GM04503 (cell line): ENCODE measurements around the gene IL17RD.
"Not testable (repeated sequence)": the region's sequence is repeated elsewhere in the genome, so short reads cannot be mapped to it uniquely, and the experiment has no call there.

ENCODE experiments used
- DNase-seq: peaks from one replicate; pipeline ENCODE4 v3.0.0-alpha.2; 2012; ENCODE audit warnings: low read depth

Gene IL17RD

GRCh38 chr3:57093489-57093888 lies 71.7 kb downstream of the IL17RD start:
- no peak for DNase-seq

GRCh38 chr3:57091521-57092273 lies 73.5 kb downstream of the IL17RD start:
- DNase-seq, result no peak

- DNase-seq, result no peak
Observed at GRCh38 chr3:57089043-57089442, 76.1 kb downstream of the IL17RD start.

- no peak for DNase-seq
Observed at GRCh38 chr3:57088503-57088902, 76.7 kb downstream of the IL17RD start.

DNA sequence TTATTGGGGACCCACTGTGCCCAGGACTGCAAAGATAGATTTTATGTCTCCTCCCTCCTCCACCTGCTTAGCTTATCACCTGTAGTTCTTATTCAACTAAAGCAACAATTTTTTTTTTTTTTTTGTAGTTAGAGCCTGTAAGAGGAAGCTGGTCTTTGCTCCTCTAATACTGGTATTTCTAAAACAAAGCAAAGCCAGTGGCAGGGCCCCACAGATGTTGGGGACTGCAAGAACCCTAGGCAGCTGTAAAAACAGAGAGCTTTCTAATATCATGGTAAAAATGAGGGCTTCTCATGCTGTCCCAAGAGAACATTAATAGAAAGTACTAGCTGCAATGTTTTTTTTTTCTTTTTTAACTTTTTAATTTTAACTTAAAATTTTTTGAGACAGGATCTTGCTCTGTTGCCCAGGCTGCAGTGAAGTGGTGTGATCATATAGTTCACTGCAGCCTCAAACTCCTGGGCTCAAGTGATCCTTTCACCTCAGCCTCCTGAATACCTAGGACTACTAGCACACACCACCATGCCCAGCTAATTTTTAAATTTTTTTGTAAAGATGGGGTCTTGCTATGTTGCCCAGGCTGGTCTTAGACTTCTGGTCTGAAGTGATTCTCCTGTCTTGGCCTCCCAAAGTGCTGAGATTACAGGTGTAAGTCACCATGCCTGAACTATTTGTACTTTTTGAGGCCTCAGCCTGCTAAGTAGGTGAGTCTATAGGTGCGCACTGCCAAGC lies 77.6 kb downstream of the IL17RD start:
- no peak for DNase-seq

DNA sequence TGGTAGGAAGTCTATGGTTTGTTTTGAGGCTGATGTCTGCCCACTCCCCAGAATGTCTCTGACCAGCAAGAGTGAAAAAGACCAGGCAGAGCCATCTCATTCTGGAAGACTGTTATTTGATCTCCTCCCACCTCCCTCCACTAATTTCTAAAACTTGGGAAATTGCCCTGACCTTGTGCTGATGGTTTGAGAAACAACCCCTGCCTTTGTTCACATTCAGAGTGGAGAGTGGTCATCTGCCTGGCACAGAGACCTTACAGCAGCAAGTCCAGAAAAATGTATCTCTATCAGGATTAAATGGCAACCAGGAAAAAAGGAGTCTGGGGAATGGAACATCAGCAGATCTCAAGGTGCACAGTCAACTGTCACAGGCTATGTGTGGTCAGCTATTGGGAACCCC lies 79.0 kb downstream of the IL17RD start:
- no peak for DNase-seq

DNA sequence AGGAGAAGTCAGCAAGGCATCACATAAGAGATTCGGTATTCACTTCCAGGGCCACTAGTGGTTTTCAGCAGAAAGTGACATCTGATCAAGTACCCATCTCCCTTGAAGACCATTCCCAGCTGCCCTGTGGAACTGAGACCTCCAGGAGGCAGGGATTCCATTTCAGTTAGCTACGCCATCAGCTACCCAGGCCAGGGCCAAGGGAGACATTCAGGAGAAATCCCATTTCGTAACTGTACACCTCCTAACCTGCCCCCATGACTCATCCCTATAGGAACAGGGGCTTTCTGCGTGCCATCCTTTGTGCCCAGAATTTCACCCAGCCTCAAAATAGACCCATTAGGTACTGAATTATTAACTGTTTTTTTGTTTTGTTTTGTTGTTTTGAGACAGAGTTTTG lies 79.9 kb downstream of the IL17RD start:
- no peak for DNase-seq

- DNase-seq, result not testable (repeated sequence)
Observed at GRCh38 chr3:57083266-57083995, 81.7 kb downstream of the IL17RD start.

- DNase-seq, result no peak
Observed at GRCh38 chr3:57082481-57082880, 82.7 kb downstream of the IL17RD start.

DNA sequence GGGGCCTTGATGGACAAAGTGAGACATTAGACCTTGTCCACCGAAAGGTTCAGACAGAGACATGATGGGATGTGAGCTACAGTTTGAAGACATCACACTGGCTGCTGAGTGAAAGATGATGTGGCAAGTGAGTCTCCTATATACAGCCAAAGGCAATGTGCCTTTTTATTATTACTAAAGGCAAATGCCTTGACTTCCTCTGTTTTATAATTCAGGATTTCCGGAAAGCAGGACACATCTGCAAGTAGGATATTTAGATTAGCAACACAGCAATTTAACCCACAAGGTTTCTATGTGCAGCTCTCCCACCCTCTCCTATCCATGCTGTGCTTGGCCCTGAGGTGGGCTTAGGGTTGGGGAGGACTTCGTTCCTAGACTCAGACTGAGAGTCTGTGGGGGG lies 84.0 kb downstream of the IL17RD start:
- DNase-seq, result no peak

DNA sequence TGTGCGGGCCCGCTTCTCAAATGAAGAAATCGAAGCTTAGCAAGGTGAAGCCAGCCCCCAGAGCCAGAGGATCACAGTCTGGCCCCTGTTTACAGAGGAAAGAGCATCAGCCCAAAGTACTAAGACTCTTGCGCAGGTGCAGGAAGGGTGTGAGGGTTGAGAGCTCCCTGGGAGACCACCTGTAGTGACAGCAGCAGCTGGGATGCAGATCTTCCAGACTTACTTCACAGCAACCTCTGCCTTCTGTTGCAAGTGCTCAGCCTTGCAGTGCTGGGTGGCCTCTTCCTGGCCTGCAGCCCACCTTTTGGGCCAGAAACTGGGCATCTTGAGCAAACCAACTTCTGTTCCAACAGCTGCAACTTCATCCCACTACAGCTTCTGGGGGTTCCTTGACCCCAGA lies 85.0 kb downstream of the IL17RD start:
- DNase-seq, result no peak

GRCh38 chr3:57079474-57079831 lies 85.7 kb downstream of the IL17RD start:
- no peak for DNase-seq

- no peak for DNase-seq
Observed at GRCh38 chr3:57078635-57079473, 86.3 kb downstream of the IL17RD start.

DNA sequence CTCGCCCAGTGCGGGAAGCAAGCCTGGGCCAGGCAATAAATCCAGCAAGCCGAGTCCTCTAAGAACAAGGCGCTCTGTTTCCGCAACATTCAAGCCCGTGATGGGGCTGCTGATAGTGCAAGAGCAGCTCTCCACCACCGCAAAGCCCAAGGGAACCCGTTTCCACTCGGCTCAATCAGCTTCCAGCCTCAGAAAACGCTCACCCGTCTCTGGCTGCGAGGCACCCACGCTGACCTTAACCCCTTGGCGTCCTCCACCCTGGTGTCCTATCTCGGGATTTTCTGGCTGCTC lies 86.9 kb downstream of the IL17RD start:
- peak; percentile 25 for DNase-seq

GRCh38 chr3:57077630-57078343 lies 87.4 kb downstream of the IL17RD start:
- DNase-seq, result no peak

DNA sequence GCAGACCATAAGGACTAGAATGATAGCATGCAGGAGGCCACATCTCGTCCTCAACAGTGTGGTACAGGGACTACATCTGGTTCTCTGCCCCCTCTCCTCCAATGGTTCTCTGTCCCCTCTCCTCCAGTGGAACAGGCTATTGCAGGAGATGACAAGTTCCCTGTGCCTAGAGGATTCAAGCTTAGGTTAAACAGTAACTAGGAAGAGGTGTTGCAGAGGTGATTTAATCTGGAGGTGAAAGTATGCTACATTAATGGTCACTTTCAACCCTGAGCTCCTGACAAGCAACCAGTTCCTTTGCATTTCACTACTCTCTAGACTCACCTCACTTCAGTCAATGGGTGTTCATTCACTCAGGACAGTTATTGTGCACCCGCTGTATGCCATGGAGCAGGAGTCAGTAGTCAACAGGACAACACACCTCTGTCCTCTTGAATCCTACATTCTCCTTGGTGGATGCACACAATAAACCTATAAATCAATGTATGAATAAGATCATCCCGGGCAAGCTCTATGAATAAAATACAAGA lies 88.7 kb downstream of the IL17RD start:
- no peak for DNase-seq

DNA sequence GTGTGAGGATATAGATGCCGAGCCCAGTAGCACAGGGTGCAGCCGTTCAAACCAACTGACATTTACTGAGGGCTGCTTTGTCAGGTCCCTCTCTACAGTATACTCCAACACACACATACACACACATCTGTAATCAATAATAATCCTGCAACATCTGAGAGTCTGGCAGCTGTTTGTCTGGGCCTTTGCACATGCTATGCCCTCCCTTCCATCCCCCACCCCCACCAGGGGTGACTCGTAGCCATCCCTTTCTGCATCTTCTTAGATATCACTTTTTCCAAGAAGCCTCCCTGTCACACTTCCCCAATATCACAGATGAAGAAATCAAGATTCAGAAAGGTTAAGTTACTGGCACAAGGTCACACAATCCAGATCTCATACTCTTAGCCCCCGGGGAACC lies 91.0 kb downstream of the IL17RD start:
- DNase-seq, result no peak

DNA sequence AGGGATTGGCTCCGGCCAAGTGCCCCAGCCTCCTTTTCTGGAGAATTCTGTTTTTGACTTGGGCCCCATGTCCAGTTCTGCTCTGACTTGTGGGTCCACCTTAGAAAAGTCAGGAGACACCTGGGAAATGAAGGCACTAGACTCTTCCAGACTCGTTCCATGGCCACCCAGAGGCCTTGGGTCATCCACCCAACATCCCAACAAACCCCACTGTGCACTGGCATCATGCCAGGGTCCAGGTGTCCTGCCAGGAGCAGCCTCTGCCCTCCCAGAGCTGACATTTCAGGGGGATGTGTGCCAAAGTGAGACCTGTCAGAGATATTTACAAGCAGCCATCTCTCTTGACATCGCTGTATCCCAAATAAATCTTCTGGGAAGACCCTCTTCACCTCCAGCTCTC lies 91.5 kb downstream of the IL17RD start:
- no peak for DNase-seq

DNA sequence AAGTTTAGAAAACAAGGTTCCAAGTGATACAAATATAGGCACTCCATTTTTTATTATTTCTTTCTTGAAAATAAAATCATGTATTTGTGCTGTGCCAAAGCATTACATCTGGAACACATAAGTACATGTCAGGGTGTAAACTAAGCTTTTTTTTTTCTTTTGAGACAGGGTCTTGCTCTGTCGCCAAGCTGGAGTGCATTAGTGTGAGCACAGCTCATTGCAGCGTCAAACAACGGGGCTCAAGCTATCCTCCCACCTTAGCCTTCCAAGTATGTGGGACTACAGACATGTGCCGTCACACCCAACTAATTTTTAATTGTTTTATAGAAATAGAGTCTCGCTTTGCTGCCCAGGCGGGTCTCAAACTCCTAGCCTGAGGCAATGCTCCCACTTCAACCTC lies 95.7 kb downstream of the IL17RD start:
- DNase-seq, result no peak

DNA sequence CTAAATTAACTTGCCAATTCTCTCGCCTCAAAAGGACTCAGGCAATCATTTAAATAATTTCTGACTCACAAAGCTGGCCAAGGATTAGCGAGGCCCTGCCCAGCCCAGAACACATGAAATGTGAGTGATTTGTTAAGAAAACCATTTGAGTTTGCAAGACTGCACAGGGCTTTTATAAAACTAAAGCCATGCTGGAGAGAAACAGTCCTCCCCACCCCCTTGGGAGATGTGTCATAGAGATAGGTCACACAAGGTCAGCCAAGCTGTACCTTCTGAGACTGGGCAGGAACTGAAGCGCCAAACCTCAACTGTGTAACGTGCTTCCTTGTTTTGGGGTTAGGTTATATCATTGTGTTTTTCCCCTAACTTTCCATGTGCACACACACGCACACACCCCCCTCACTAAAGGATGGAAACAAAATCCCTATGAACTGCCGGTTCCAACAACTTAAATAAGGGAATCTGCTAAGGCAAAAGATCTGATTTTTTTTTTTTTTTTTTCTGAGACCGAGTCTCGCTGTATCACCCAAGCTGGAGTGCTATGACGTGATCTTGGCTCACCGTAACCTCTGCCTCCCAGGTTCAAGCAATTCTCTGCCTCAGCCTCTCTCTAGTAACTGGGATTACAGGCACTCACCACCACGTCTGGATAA lies 96.6 kb downstream of the IL17RD start:
- peak; percentile 87 for DNase-seq

DNA sequence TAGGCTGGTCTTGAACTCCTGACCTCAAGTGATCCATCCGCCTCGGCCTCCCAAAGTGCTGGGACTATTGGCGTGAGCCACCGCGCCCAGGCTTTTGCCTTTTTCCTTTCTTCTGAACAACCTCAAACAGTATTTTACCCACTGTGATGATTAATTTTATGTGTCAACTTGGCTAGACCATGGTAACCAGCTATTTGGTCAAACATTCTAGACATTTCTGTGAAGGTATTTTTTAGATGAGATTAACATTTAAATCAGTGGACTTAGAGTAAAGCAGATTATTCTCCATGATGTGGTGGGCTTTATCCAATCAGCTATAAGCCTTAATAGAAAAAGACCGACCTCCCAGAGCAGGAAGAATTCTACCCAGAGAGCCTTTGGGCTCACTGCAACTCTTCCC lies 98.7 kb downstream of the IL17RD start:
- DNase-seq, result no peak
